GM18951 (cell line): Measurements from ENCODE around the gene GCNT3.
"Not testable (repeated sequence)": the region's sequence is repeated elsewhere in the genome, so short reads cannot be mapped to it uniquely, and the experiment has no call there.

Source experiments
- POLR2A ChIP-seq: IDR thresholded peaks from 4 replicates; pipeline ENCODE4 v1.6.1; 2011; ENCODE audit warnings: mild to moderate bottlenecking; ENCODE audit not compliant: insufficient read length, insufficient read depth; ENCODE audit errors: extremely low read depth
- in situ Hi-C: fragments of 300-500 bp; cut with MboI; formaldehyde crosslinking; loops from one replicate; pipeline ENCODE4 v1.12.0; 2022; ENCODE audit warnings: low sequenced_read_pairs, mixed read lengths, inconsistent platforms; ENCODE audit not compliant: unreplicated experiment

GCNT3 gene

DNA sequence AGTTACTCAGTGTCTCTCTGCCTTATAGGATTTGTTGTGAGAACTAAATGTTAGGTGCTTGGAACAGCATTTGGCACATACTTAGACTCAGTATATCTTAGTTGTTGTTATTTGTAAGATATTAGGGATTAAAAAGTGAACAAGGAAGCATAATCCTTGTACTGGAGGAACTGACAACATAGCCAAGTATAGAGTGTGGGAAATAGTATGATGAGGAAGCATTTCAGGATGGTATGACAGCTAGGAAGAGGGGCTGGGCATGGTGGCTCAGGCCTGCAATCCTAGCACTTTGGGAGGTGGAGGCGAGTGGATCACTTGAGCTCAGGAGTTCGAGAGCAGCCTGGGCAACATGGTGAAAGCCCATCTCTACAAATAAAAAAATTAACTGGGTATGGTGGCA lies 16.6 kb upstream of the GCNT3 start:
- in situ Hi-C loops, result no loop called here
- no peak for TF ChIP-seq POLR2A

DNA sequence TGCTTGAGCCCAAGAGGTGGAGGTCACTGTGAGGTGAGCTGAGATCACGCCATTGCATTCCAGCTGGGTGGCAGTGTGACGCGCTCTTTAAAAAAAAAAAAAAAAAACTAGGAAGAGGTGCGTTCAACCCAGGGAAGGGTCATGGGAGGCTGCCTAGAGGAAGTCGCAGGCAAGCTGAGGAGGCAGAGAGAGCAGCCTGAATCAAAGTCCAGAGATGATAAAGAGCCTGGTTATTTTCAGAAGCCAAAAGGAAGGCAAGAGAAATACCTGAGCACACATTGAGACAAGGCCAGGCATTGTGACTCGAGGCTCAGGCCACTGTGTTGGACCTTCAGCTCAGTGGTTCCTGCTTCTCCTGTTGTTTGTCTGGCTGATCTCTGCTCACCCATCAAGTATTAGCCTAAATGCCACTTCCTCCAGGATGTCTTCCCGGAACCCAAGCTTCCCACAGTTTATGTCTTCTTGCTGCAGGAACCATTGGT lies 16.1 kb upstream of the GCNT3 start:
- in situ Hi-C loops, result no loop called here
- no peak for TF ChIP-seq POLR2A

DNA sequence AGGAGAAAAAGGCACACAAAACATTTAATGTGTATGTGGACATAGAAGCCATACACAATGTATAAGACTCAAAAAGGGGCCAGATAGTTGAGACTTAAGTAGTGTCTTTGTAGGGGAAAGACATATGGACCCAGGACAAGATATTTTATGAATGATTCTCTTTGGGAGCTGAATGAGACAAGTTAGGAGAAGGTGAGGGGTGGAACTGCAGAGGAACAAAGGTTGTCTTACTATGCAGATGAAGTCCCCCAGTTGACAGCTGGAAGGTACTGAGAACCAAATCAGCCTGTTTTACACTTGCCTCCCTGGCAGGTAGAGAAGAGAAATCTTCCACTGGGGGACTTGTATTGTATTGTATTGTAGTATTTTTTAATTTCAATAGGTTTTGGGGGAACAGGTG lies 14.9 kb upstream of the GCNT3 start:
- no peak for TF ChIP-seq POLR2A
- in situ Hi-C loops, result no loop called here

DNA sequence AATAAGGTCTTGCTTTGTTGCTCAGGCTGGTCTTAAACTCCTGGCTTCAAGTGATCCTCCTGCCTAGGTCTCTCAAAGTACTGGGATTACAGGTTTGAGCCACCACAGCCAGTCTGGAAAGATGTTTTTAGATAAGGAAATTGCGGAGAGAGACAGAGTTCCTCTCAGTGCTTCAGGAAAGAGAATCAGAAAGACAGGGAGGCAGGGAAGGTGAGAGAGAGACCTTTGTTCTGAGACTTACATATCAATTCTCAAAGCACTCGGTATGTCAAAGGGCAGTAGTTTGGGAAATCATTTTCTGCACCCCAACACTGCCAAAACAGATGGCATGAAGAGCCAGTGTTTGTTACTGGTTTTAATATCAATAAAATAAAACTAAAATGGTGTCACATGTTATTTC lies 13.1 kb upstream of the GCNT3 start:
- TF ChIP-seq POLR2A, result no peak
- in situ Hi-C loops, result no loop called here

DNA sequence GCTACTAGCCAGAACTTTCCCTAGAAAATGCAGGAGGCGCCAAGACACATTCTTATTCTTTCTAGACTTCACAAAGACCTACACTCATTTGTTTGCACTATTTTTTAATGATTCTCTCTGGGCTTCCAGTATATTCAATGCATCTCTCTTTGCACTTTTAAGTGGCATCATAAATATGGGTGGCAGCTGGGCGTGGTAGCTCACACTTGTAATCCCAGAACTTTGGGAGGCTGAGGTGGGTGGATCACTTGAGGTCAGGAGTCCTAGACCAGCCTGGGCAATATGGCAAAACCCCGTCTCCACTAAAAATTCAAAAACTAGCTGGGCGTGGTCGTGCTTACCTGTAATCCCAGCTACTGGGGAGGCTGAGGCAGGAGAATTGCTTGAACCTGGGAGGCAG lies 5.6 kb upstream of the GCNT3 start:
- in situ Hi-C loops, result no loop called here
- TF ChIP-seq POLR2A, result no peak

DNA sequence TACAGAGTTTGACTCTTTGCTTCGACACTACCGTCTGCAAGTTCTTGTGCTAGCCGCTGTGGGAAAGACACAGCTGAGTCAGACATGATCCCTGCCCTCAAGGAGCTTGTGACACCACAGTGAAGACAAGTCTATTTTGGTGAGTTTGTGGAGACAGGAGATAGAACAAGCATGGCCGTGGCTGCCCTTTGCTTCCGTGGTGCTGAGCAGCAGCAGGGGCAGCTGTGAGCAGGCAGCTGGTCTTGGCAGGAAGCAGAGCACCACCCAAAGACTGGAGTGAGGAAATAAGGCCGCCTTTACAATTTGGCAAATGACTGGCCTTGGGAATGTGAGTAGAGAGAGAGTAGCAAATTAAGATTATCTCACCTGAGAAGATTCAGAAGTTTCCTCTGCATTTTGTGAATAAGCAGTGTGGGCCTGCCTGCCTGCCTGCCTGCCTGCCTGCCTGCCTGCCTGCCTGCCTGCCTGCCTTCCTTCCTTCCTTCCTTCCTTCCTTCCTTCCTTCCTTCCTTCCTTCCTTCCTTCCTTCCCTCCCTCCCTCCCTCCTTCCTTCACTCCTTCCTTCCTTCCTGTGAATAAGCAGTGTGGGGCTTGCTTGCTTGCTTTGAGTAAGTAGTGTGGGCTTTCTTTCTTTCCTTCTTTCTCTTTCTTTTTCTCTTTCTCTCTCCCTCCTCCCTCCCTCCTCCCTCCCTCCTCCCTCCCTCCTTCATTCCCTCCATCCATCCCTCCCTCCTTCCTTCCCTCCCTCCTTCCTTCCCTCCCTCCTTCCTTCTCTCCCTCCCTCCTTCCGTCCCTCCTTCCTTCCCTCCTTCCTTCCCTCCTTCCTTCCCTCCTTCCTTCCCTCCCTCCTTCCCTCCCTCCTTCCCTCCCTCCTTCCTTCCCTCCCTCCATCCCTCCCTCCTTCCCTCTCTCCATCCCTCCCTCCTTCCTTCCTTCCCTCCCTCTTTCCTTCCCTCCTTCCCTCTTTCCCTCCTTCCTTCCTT lies 1.6 kb upstream of the GCNT3 start:
- no peak for TF ChIP-seq POLR2A
- in situ Hi-C loops, result no loop called here

DNA sequence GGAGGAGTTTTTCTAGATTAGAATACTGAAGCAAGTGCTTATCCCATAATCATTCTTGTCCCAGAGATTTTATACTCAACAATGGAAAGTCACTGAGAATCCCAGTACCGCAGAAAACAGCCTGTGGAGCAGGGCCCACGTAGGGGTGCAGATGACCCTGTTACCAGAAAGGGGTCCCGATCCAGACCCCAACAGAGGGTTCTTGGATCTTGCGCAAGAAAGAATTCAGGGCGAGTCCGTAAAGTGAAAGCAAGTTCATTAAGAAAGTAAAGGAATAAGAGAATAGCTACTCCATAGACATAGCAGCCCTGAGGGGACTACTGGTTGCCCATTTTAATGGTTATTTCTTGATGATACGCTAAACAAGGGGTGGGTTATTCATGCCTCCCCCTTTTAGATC lies 2.6 kb downstream of the GCNT3 start:
- in situ Hi-C loops, result no loop called here
- TF ChIP-seq POLR2A, result no peak

DNA sequence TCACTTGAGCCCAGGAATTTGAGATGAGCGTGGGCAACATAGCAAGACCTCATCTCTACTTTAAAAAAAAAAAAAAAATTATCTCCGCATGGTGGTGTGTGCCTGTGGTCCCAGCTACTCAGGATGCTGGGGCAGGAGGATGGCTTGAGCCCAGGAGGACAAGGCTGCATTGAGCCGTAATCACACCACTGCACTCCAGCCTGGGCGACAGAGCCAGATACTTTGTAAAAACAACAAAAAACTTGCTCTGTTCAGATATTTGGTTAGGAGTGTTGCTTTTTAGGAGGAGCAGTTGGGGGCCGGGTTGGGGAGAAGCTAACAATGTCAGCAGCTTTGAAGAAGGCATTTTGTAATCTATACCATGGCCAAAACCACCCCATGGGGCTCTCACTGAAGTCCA lies 4.1 kb downstream of the GCNT3 start:
- in situ Hi-C loops, result no loop called here
- no peak for TF ChIP-seq POLR2A

DNA sequence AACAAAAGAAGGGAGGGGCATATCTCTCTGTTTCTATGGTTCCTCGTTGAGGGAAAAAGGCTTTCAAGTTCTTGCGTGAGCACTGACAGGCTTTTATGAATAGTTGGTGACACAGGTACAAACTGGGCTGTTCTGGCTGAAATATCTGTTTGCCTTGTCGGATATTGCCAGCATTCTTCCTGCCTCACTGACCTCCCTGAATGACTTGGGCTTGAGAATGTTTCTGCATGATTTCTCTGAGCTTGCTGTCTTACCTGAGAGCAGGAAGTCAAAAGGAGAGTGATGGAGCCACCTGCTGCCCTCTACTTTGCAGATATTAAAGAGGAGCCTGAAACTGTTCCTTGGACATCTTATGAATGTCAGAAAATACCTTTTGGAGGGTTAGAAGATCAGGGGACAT lies 4.8 kb downstream of the GCNT3 start:
- in situ Hi-C loops, result no loop called here
- TF ChIP-seq POLR2A, result no peak

DNA sequence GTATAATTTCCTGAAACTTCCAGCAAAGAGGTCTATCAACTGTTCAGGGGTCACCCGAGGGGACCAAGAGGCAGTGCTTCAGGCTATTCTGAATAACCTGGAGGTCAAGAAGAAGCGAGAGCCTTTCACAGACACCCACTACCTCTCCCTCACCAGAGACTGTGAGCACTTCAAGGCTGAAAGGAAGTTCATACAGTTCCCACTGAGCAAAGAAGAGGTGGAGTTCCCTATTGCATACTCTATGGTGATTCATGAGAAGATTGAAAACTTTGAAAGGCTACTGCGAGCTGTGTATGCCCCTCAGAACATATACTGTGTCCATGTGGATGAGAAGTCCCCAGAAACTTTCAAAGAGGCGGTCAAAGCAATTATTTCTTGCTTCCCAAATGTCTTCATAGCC lies 6.8 kb downstream of the GCNT3 start:
- TF ChIP-seq POLR2A, result no peak
- in situ Hi-C loops, result no loop called here

DNA sequence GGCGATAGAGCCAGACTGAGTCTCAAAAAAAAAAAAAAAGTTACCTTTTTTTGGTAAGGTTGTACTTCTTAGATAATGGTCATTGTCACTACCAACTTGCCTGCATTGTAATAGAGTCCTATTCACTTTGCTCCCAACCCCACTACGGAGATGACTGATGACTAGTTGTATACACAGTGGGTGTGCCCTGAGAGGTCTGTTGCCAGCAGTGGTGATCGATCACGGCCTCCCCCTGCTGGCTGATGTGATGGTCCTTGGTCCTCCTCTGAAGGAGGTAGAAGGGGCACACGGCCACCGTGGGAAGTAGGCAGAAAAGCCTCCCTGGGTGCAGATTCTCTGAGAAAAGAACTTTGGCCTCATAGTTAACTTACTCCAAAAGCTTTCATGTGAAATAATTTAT lies 10.7 kb downstream of the GCNT3 start:
- in situ Hi-C loops, result loop anchor here (10.0 kb wide), 1 partner anchor 87 kb away; no protein-coding TSS in a partner anchor
- no peak for TF ChIP-seq POLR2A

DNA sequence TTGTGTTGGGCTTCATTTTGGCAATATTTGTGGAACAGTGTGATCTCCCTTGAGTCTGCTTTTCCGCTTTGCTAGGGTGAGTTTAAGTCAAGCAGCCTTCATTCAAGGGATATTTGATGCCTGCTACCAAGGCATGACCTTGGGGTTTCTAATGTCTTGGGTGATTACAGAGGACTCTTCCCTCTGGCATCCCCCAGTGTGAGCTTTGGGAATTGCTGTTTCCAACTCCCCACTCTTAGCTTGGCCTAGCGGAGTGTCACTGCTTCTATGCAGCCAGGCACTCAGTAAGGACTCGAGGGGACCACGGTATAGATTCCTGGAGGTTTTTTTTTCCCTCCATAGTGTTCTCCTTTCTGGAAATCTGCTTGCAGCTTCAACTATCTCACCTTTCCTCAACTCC lies 21.1 kb downstream of the GCNT3 start:
- TF ChIP-seq POLR2A, result no peak
- in situ Hi-C loops, result no loop called here

DNA sequence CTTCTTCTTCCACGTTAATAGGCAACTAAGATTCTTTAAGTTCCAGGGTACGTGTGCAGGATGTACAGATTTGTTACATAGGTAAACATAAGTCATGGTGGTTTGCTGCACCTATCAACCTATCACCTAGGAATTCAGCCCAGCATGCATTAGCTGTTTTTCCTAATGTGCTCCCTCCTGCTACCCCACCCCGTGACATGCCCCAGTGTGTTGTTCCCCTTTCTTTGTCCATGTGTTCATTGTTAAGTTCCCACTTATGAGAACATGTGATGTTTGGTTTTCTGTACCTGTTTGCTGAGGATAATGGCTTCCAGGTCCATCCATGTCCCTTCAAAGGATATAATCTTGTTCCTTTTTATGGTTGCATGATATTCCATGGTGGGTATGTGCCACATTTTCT lies 24.6 kb downstream of the GCNT3 start:
- in situ Hi-C loops, result no loop called here
- no peak for TF ChIP-seq POLR2A

DNA sequence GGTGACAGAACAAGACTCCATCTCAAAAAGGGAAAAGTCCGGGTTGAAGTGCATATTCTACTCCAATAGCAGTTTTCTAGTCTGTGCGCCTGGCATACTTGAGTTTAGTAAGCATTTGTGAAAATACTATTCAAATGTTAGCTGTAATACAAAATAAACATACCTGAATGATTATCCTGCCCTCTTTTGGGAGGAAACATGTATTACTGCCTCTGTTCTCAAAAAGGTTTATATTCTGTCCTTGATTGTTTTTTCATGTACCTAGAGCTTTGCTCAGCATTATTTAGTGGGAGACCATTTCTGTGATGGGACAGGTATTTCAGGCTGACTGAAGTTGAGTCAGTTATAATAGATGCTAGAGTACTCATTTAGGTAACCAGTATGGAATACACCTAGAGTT lies 25.9 kb downstream of the GCNT3 start:
- in situ Hi-C loops, result not testable (repeated sequence)
